Measurements from ENCODE around the gene CTTN. TPM values are rescaled to one million over a fixed set of nuclear protein-coding genes. Genes with fewer than 3 reads are reported as not detected.

The CTTN gene
- polyA plus RNA-seq, 3 donors from 2014 or later, result 0.53 to 0.67 TPM; not detected in 1

GRCh38 chr11:70430671-70431574 is 32.6 kb downstream of the CTTN start:
- DNase-seq, result no peak
- Mint-ChIP-seq H3K9me3 (peaks cover 0 to 3% (median 1%) of the 10 kb centered on the region in 6 donors), H3K27ac (no peak overlapping the region), H3K4me3 (no peak overlapping the region), H3K36me3 (no peaks in the 10 kb centered on the region), H3K4me1 (peaks cover 5 to 11% of the 10 kb centered on the region in 2 donors), H3K27me3 (ENCODE audit: low read depth in 3 of 3) (peaks cover 30 to 40% (median 37%) of the 10 kb centered on the region in 3 donors)

GRCh38 chr11:70431611-70432010 is 33.3 kb downstream of the CTTN start:
- H3K36me3 Mint-ChIP-seq, result no peaks in the 10 kb centered on the region
- H3K27ac Mint-ChIP-seq, result no peak overlapping the region
- H3K4me3 Mint-ChIP-seq, result no peak overlapping the region
- peaks cover 27 to 43% (median 40%) of the 10 kb centered on the region in 3 donors for H3K27me3 Mint-ChIP-seq (ENCODE audit: low read depth in 3 of 3)
- H3K9me3 Mint-ChIP-seq, result peaks cover 0 to 2% (median 0%) of the 10 kb centered on the region in 6 donors
- H3K4me1 Mint-ChIP-seq, result peaks cover 2 to 9% of the 10 kb centered on the region in 2 donors
- no peak for DNase-seq

GRCh38 chr11:70432065-70432464 is 33.7 kb downstream of the CTTN start:
- Mint-ChIP-seq H3K9me3 (peaks cover 0 to 2% (median 0%) of the 10 kb centered on the region in 6 donors), H3K4me3 (peak overlapping the region in 1 of 5 donors; percentile 10), H3K27ac (no peak overlapping the region), H3K4me1 (peaks cover 2 to 9% of the 10 kb centered on the region in 2 donors), H3K36me3 (no peaks in the 10 kb centered on the region), H3K27me3 (ENCODE audit: low read depth in 3 of 3) (peaks cover 25 to 45% (median 40%) of the 10 kb centered on the region in 3 donors)
- DNase-seq, result no peak

GRCh38 chr11:70432580-70432979 is 34.3 kb downstream of the CTTN start:
- Mint-ChIP-seq H3K9me3 (peaks cover 0 to 2% (median 0%) of the 10 kb centered on the region in 6 donors), H3K4me1 (peaks cover 0 to 9% of the 10 kb centered on the region in 2 donors), H3K27me3 (ENCODE audit: low read depth in 3 of 3) (peaks cover 21 to 48% (median 42%) of the 10 kb centered on the region in 3 donors), H3K4me3 (no peak overlapping the region), H3K36me3 (no peaks in the 10 kb centered on the region), H3K27ac (no peak overlapping the region)
- no peak for DNase-seq

- Mint-ChIP-seq H3K27me3 (ENCODE audit: low read depth in 3 of 3) (peaks cover 17 to 50% (median 45%) of the 10 kb centered on the region in 3 donors), H3K4me3 (no peak overlapping the region), H3K9me3 (peaks cover 0 to 2% (median 0%) of the 10 kb centered on the region in 6 donors), H3K36me3 (no peaks in the 10 kb centered on the region), H3K27ac (no peak overlapping the region), H3K4me1 (peaks cover 0 to 9% of the 10 kb centered on the region in 2 donors)
- no peak for DNase-seq
Measured at GRCh38 chr11:70433038-70433437, 34.7 kb downstream of the CTTN start.

GRCh38 chr11:70433526-70433925 is 35.2 kb downstream of the CTTN start:
- Mint-ChIP-seq H3K27me3 (ENCODE audit: low read depth in 3 of 3) (peaks cover 15 to 46% (median 42%) of the 10 kb centered on the region in 3 donors), H3K4me3 (no peak overlapping the region), H3K4me1 (peaks cover 0 to 9% of the 10 kb centered on the region in 2 donors), H3K27ac (no peak overlapping the region), H3K9me3 (peaks cover 0 to 2% (median 0%) of the 10 kb centered on the region in 6 donors), H3K36me3 (no peaks in the 10 kb centered on the region)
- no peak for DNase-seq

- Mint-ChIP-seq H3K9me3 (peaks cover 0 to 2% (median 0%) of the 10 kb centered on the region in 6 donors), H3K4me3 (no peak overlapping the region), H3K27ac (no peak overlapping the region), H3K27me3 (ENCODE audit: low read depth in 3 of 3) (peaks cover 13 to 41% (median 41%) of the 10 kb centered on the region in 3 donors), H3K36me3 (no peaks in the 10 kb centered on the region), H3K4me1 (peaks cover 0 to 9% of the 10 kb centered on the region in 2 donors)
- DNase-seq, result no peak
Measured at GRCh38 chr11:70433966-70434812, 35.9 kb downstream of the CTTN start.

- Mint-ChIP-seq H3K9me3 (peaks cover 0 to 2% (median 0%) of the 10 kb centered on the region in 6 donors), H3K4me3 (no peak overlapping the region), H3K27ac (no peak overlapping the region), H3K4me1 (peaks cover 0 to 9% of the 10 kb centered on the region in 2 donors), H3K36me3 (no peaks in the 10 kb centered on the region), H3K27me3 (ENCODE audit: low read depth in 3 of 3) (peaks cover 11 to 44% (median 43%) of the 10 kb centered on the region in 3 donors)
- no peak for DNase-seq
Measured at GRCh38 chr11:70434813-70435278, 36.5 kb downstream of the CTTN start.

GRCh38 chr11:70435361-70435760 is 37.0 kb downstream of the CTTN start:
- Mint-ChIP-seq H3K4me3 (no peak overlapping the region), H3K36me3 (no peaks in the 10 kb centered on the region), H3K9me3 (peaks cover 0 to 2% (median 0%) of the 10 kb centered on the region in 6 donors), H3K4me1 (peaks cover 0 to 4% of the 10 kb centered on the region in 2 donors), H3K27me3 (ENCODE audit: low read depth in 3 of 3) (peaks cover 7 to 41% (median 40%) of the 10 kb centered on the region in 3 donors), H3K27ac (no peak overlapping the region)
- no peak for DNase-seq

GRCh38 chr11:70435765-70436500 is 37.6 kb downstream of the CTTN start:
- Mint-ChIP-seq H3K9me3 (peaks cover 0 to 2% (median 0%) of the 10 kb centered on the region in 6 donors), H3K36me3 (no peaks in the 10 kb centered on the region), H3K27ac (no peak overlapping the region), H3K27me3 (ENCODE audit: low read depth in 3 of 3) (peaks cover 5 to 39% (median 38%) of the 10 kb centered on the region in 3 donors), H3K4me1 (no peaks in the 10 kb centered on the region), H3K4me3 (no peak overlapping the region)
- no peak for DNase-seq

GRCh38 chr11:70436501-70436860 is 38.2 kb downstream of the CTTN start:
- H3K27me3 Mint-ChIP-seq (ENCODE audit: low read depth in 3 of 3), result peaks cover 4 to 40% (median 39%) of the 10 kb centered on the region in 3 donors
- H3K9me3 Mint-ChIP-seq, result peaks cover 0 to 2% (median 0%) of the 10 kb centered on the region in 6 donors

GRCh38 chr11:70437111-70437784 is 38.9 kb downstream of the CTTN start:
- DNase-seq, result no peak
- Mint-ChIP-seq H3K27ac (no peak overlapping the region), H3K9me3 (peaks cover 0 to 2% (median 0%) of the 10 kb centered on the region in 6 donors), H3K27me3 (ENCODE audit: low read depth in 3 of 3) (peaks cover 2 to 38% (median 38%) of the 10 kb centered on the region in 3 donors), H3K4me3 (no peak overlapping the region), H3K4me1 (no peaks in the 10 kb centered on the region), H3K36me3 (no peaks in the 10 kb centered on the region)

More at GRCh38 chr11:70436501-70436860, 38.2 kb downstream of the CTTN start:
- DNase-seq, result no peak
- H3K36me3 Mint-ChIP-seq, result no peaks in the 10 kb centered on the region
- H3K4me1 Mint-ChIP-seq, result no peaks in the 10 kb centered on the region
- H3K4me3 Mint-ChIP-seq, result no peak overlapping the region
- H3K27ac Mint-ChIP-seq, result no peak overlapping the region

Data from immature natural killer cell (primary cell).